Urinary bladder (tissue), 4 donors: ENCODE data around the gene LENEP. TPM values are rescaled to one million over a fixed set of nuclear protein-coding genes. Genes with fewer than 3 reads are reported as not detected.

ENCODE experiments used
- DNase-seq: peaks from one replicate; pipeline ENCODE4 v3.0.0-alpha.2; 2015; ENCODE audit errors: extremely low spot score
- H3K27ac ChIP-seq: one replicate; pipeline ENCODE4 v1.5.1; 2013; ENCODE audit warnings: low read depth, mild to moderate bottlenecking, moderate library complexity
- H3K36me3 ChIP-seq: one replicate; pipeline ENCODE4 v1.6.1; 2013; ENCODE audit warnings: mild to moderate bottlenecking, moderate library complexity; ENCODE audit not compliant: insufficient read depth
- H3K4me1 ChIP-seq: one replicate; pipeline ENCODE4 v1.6.1; 2013; ENCODE audit warnings: mild to moderate bottlenecking, moderate library complexity; ENCODE audit not compliant: insufficient read depth
- H3K4me3 ChIP-seq: one replicate; pipeline ENCODE4 v1.5.1; 2013; ENCODE audit warnings: low read depth, low read length
- WGBS: extraction: QIAGEN DNeasy Blood & Tissue Kit; methylation state at CpG from one replicate; pipeline ENCODE4 v1.1.7; 2013; 5-methylcytosine and 5-hydroxymethylcytosine counted together
- polyA plus RNA-seq: library from polyadenylated mRNA; stranded (reverse); fragments of 200-250 nt; gene quantifications from one replicate; pipeline ENCODE4 v1.2.3, GENCODE V29; 2013
- small RNA-seq: library from RNA; depleted of rRNA; stranded (forward); fragments of <200 nt; gene quantifications from one replicate; pipeline ENCODE3, GENCODE V24; 2014
- total RNA-seq: library from RNA; depleted of rRNA; stranded (reverse); fragments of >200 nt; gene quantifications from one replicate; pipeline ENCODE4 v1.2.3, GENCODE V29; 2014
- donor health status: healthy with polysubstance abuse.
- donor health status: healthy.

The LENEP gene
- total and polyA plus RNA-seq, 2 donors, result not detected

GRCh38 chr1:155037043-155037442 lies 43.7 kb downstream of the LENEP start:
- H3K27ac ChIP-seq, result no peak overlapping the region

GRCh38 chr1:155037851-155038441 lies 44.6 kb downstream of the LENEP start:
- no peaks in the 10 kb centered on the region for H3K36me3 ChIP-seq
- H3K4me3 ChIP-seq, result no peak overlapping the region
- no peak for DNase-seq
- no peaks in the 10 kb centered on the region for H3K4me1 ChIP-seq
- WGBS, result 86% methylated on average over 6 of the region's 6 CpGs
- no peak overlapping the region for H3K27ac ChIP-seq

More at GRCh38 chr1:155037043-155037442, 43.7 kb downstream of the LENEP start:
- no peak for DNase-seq
- Histone ChIP-seq H3K36me3 (no peaks in the 10 kb centered on the region), H3K4me3 (no peak overlapping the region), H3K4me1 (no peaks in the 10 kb centered on the region)
- 90% methylated on average over 3 of the region's 3 CpGs for WGBS

GRCh38 chr1:155038602-155039307 lies 45.4 kb downstream of the LENEP start:
- H3K27ac ChIP-seq, result no peak overlapping the region
- no peaks in the 10 kb centered on the region for H3K4me1 ChIP-seq
- DNase-seq, result no peak
- 30% methylated on average over 8 of the region's 8 CpGs for WGBS
- no peaks in the 10 kb centered on the region for H3K36me3 ChIP-seq
- H3K4me3 ChIP-seq, result no peak overlapping the region

- 71% methylated on average over 4 of the region's 4 CpGs for whole genome bisulfite sequencing
- DNase-seq, result no peak
- Histone ChIP-seq H3K27ac (no peak overlapping the region), H3K4me1 (no peaks in the 10 kb centered on the region), H3K4me3 (no peak overlapping the region), H3K36me3 (no peaks in the 10 kb centered on the region)
These were observed 45.9 kb downstream of the LENEP start for GRCh38 chr1:155039308-155039669.

GRCh38 chr1:155040358-155041093 lies 47.1 kb downstream of the LENEP start:
- no peak overlapping the region for H3K27ac ChIP-seq
- no peaks in the 10 kb centered on the region for H3K4me1 ChIP-seq
- DNase-seq, result no peak
- H3K4me3 ChIP-seq, result no peak overlapping the region
- no peaks in the 10 kb centered on the region for H3K36me3 ChIP-seq
- WGBS, result 88% methylated on average over 14 of the region's 14 CpGs

- Histone ChIP-seq H3K4me1 (no peaks in the 10 kb centered on the region), H3K36me3 (no peaks in the 10 kb centered on the region), H3K4me3 (no peak overlapping the region), H3K27ac (no peak overlapping the region)
- WGBS, result 80% methylated on average over 5 of the region's 5 CpGs
- DNase-seq, result no peak
These were observed 49.4 kb downstream of the LENEP start for GRCh38 chr1:155042789-155043188.

- Histone ChIP-seq H3K4me3 (no peak overlapping the region), H3K4me1 (no peaks in the 10 kb centered on the region), H3K36me3 (no peaks in the 10 kb centered on the region), H3K27ac (no peak overlapping the region)
- WGBS, result 71% methylated on average over 12 of the region's 12 CpGs
- no peak for DNase-seq
These were observed 49.9 kb downstream of the LENEP start for GRCh38 chr1:155043301-155043702.

GRCh38 chr1:155043793-155044192 lies 50.4 kb downstream of the LENEP start:
- H3K4me3 ChIP-seq, result no peak overlapping the region
- H3K36me3 ChIP-seq, result no peaks in the 10 kb centered on the region
- WGBS, result 79% methylated on average over 3 of the region's 3 CpGs
- H3K27ac ChIP-seq, result no peak overlapping the region
- no peaks in the 10 kb centered on the region for H3K4me1 ChIP-seq
- DNase-seq, result no peak

Small RNA genes within 50 kb of the gene (small RNA-seq; reads per million reads assigned to genes)
- gene MIR4258 (not detected), gene RF00017 (not detected)

Other genes with a start within 250 kb of the LENEP start
- gene KCNN3, start 123.3 kb upstream of the LENEP start, total RNA-seq, result 16.6 TPM
- 1.5 TPM for gene KCNN3, start 123.3 kb upstream of the LENEP start, polyA plus RNA-seq
- 6.8 TPM for gene PMVK, start 56.9 kb upstream of the LENEP start, total RNA-seq
- 47.1 TPM for gene PMVK, start 56.9 kb upstream of the LENEP start, polyA plus RNA-seq
- 74.0 TPM for gene PBXIP1, start 37.5 kb upstream of the LENEP start, total RNA-seq
- 206 TPM for gene PBXIP1, start 37.5 kb upstream of the LENEP start, polyA plus RNA-seq
- gene PYGO2, start 31.8 kb upstream of the LENEP start, total RNA-seq, result 10.8 TPM
- 29.2 TPM for gene PYGO2, start 31.8 kb upstream of the LENEP start, polyA plus RNA-seq
- 61.2 TPM for gene SHC1, start 22.8 kb upstream of the LENEP start, total RNA-seq
- gene SHC1, start 22.8 kb upstream of the LENEP start, polyA plus RNA-seq, result 110 TPM
- 38.4 TPM for gene CKS1B, start 18.9 kb upstream of the LENEP start, total RNA-seq
- 54.9 TPM for gene CKS1B, start 18.9 kb upstream of the LENEP start, polyA plus RNA-seq
- gene FLAD1, start 10.2 kb upstream of the LENEP start, total RNA-seq, result 10.5 TPM
- 27.9 TPM for gene FLAD1, start 10.2 kb upstream of the LENEP start, polyA plus RNA-seq
- 14.7 TPM for gene ZBTB7B, start 9.2 kb downstream of the LENEP start, total RNA-seq
- gene ZBTB7B, start 9.2 kb downstream of the LENEP start, polyA plus RNA-seq, result 52.0 TPM
- 0.53 TPM for gene DCST2, start 40.2 kb downstream of the LENEP start, total RNA-seq
- gene DCST2, start 40.2 kb downstream of the LENEP start, polyA plus RNA-seq, result 1.2 TPM
- gene DCST1, start 40.2 kb downstream of the LENEP start, total RNA-seq, result not detected
- not detected for gene DCST1, start 40.2 kb downstream of the LENEP start, polyA plus RNA-seq
- 38.3 TPM for gene ADAM15, start 57.7 kb downstream of the LENEP start, total RNA-seq
- gene ADAM15, start 57.7 kb downstream of the LENEP start, polyA plus RNA-seq, result 118 TPM
- gene EFNA4, start 70.2 kb downstream of the LENEP start, total RNA-seq, result 7.5 TPM
- gene EFNA4, start 70.2 kb downstream of the LENEP start, polyA plus RNA-seq, result 8.1 TPM
- gene EFNA3, start 85.3 kb downstream of the LENEP start, total RNA-seq, result 1.2 TPM
- 2.3 TPM for gene EFNA3, start 85.3 kb downstream of the LENEP start, polyA plus RNA-seq
- 31.1 TPM for gene EFNA1, start 134.3 kb downstream of the LENEP start, total RNA-seq
- 44.6 TPM for gene EFNA1, start 134.3 kb downstream of the LENEP start, polyA plus RNA-seq
- gene SLC50A1, start 142.3 kb downstream of the LENEP start, total RNA-seq, result 19.5 TPM
- gene SLC50A1, start 142.3 kb downstream of the LENEP start, polyA plus RNA-seq, result 31.7 TPM
- gene DPM3, start 146.9 kb downstream of the LENEP start, total RNA-seq, result 15.8 TPM
- gene DPM3, start 146.9 kb downstream of the LENEP start, polyA plus RNA-seq, result 205 TPM
- 53.0 TPM for gene KRTCAP2, start 179.7 kb downstream of the LENEP start, total RNA-seq
- gene KRTCAP2, start 179.7 kb downstream of the LENEP start, polyA plus RNA-seq, result 266 TPM
- 0.85 TPM for gene TRIM46, start 180.3 kb downstream of the LENEP start, total RNA-seq
- 1.1 TPM for gene TRIM46, start 180.3 kb downstream of the LENEP start, polyA plus RNA-seq
- gene THBS3, start 214.3 kb downstream of the LENEP start, total RNA-seq, result 57.2 TPM
- 24.5 TPM for gene THBS3, start 214.3 kb downstream of the LENEP start, polyA plus RNA-seq
- gene MTX1, start 215.1 kb downstream of the LENEP start, total RNA-seq, result 13.6 TPM
- gene MTX1, start 215.1 kb downstream of the LENEP start, polyA plus RNA-seq, result 40.2 TPM